NCI-H82 (cell line): ENCODE results near the gene GPD2.

Source experiments
- DNase-seq: peaks from one replicate; lab custom pipeline; 2025; lab: John Stamatoyannopoulos, UW

The GPD2 gene

GRCh38 chr2:156476021-156476849 lies 40.1 kb downstream of the GPD2 start:
- no peak for DNase-seq

GRCh38 chr2:156476850-156477206 lies 40.6 kb downstream of the GPD2 start:
- DNase-seq = no peak

- no peak for DNase-seq
These were observed 44.2 kb downstream of the GPD2 start for GRCh38 chr2:156480376-156480775.

GRCh38 chr2:156481312-156481711 lies 45.1 kb downstream of the GPD2 start:
- DNase-seq = no peak

- no peak for DNase-seq
These were observed 47.6 kb downstream of the GPD2 start for GRCh38 chr2:156483741-156484173.

GRCh38 chr2:156486147-156486546 lies 50.0 kb downstream of the GPD2 start:
- no peak for DNase-seq

- no peak for DNase-seq
These were observed 50.4 kb downstream of the GPD2 start for GRCh38 chr2:156486614-156487013.

GRCh38 chr2:156489195-156489594 lies 53.0 kb downstream of the GPD2 start:
- DNase-seq = no peak

GRCh38 chr2:156489750-156490465 lies 53.7 kb downstream of the GPD2 start:
- DNase-seq = no peak

- DNase-seq = no peak
These were observed 54.3 kb downstream of the GPD2 start for GRCh38 chr2:156490466-156490840.

- no peak for DNase-seq
These were observed 55.0 kb downstream of the GPD2 start for GRCh38 chr2:156491176-156491575.

- no peak for DNase-seq
These were observed 56.8 kb downstream of the GPD2 start for GRCh38 chr2:156492979-156493378.

GRCh38 chr2:156495998-156496397 lies 59.8 kb downstream of the GPD2 start:
- DNase-seq = peak; percentile 24

- DNase-seq = no peak
These were observed 69.5 kb downstream of the GPD2 start for GRCh38 chr2:156505696-156506095.

- no peak for DNase-seq
These were observed 74.9 kb downstream of the GPD2 start for GRCh38 chr2:156511122-156511521.

GRCh38 chr2:156511803-156512202 lies 75.6 kb downstream of the GPD2 start:
- no peak for DNase-seq

- peak; percentile 24 for DNase-seq
These were observed 76.3 kb downstream of the GPD2 start for GRCh38 chr2:156512451-156512850.

GRCh38 chr2:156513219-156513618 lies 77.0 kb downstream of the GPD2 start:
- DNase-seq = no peak

- peak; percentile 10 for DNase-seq
These were observed 81.2 kb downstream of the GPD2 start for GRCh38 chr2:156517419-156517818.

GRCh38 chr2:156518138-156518537 lies 82.0 kb downstream of the GPD2 start:
- DNase-seq = peak; percentile 10

- DNase-seq = no peak
These were observed 86.8 kb downstream of the GPD2 start for GRCh38 chr2:156522864-156523440.

GRCh38 chr2:156526950-156527636 lies 90.9 kb downstream of the GPD2 start:
- no peak for DNase-seq
